OCI-LY7 (cell line): ENCODE results near the gene CCDC178.

Experiments
- EZH2phosphoT487 ChIP-seq: fragments of 200-600 bp; sonication (generic); IDR thresholded peaks from 2 replicates; pipeline ENCODE4 v1.6.1; 2018; ENCODE audit warnings: low read depth, borderline replicate concordance, mild to moderate bottlenecking, mixed run types, antibody characterized with exemption, low read length, moderate library complexity, mixed read lengths
- TF ChIP-seq, protein P1 (sequence below): fragments of 200-600 bp; sonication (generic); conservative IDR thresholded peaks from 2 replicates; pipeline ENCODE4 v1.5.1; 2014; ENCODE audit warnings: mild to moderate bottlenecking, antibody characterized with exemption, low read length, moderate library complexity, mixed read lengths

DNA sequence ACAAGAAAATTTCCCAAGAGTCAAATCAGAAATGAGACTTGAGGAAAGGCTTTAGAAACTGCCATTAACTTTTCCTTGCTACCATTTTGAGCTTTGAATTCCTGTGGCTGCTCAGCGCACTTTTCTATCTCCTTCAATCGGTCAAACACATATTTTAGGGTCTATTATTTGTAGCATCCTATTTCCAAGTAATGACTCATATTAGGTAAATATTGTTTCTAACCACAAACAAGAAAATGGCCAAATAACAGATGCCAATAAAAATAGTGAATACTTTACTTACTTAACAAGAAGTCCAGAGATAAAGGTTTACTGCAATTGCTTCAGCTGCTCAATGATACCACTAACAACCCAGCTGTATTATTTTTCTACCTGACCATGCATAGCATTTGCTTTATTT lies 29.7 kb upstream of the CCDC178 start:
- no peak for TF ChIP-seq EZH2phosphoT487
- TF ChIP-seq, protein P1, sequence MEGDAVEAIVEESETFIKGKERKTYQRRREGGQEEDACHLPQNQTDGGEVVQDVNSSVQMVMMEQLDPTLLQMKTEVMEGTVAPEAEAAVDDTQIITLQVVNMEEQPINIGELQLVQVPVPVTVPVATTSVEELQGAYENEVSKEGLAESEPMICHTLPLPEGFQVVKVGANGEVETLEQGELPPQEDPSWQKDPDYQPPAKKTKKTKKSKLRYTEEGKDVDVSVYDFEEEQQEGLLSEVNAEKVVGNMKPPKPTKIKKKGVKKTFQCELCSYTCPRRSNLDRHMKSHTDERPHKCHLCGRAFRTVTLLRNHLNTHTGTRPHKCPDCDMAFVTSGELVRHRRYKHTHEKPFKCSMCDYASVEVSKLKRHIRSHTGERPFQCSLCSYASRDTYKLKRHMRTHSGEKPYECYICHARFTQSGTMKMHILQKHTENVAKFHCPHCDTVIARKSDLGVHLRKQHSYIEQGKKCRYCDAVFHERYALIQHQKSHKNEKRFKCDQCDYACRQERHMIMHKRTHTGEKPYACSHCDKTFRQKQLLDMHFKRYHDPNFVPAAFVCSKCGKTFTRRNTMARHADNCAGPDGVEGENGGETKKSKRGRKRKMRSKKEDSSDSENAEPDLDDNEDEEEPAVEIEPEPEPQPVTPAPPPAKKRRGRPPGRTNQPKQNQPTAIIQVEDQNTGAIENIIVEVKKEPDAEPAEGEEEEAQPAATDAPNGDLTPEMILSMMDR = no peak
